ENCODE measurements around the gene TMEM250.

DNA sequence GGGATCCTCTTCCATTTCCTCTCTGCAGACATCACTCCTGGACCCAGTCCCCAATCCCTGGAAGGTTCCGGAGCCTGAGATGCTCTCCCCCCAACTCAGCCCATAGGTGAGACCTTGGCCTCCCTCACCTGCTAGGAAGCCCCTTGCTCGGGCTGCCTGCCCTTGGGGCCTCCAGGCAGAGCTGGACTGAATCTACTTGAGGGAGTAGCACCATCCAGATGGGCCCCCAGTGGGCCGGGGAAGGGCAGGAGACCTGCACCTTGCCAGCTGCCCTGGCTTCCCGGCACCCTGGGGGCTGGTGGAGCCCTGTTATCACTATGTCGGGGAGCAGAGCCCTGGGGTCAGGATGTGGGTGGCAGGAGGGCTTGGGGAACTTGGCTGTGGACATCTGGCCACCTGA, 26.9 kb upstream of the TMEM250 start:
- TF ChIP-seq, protein P1, sequence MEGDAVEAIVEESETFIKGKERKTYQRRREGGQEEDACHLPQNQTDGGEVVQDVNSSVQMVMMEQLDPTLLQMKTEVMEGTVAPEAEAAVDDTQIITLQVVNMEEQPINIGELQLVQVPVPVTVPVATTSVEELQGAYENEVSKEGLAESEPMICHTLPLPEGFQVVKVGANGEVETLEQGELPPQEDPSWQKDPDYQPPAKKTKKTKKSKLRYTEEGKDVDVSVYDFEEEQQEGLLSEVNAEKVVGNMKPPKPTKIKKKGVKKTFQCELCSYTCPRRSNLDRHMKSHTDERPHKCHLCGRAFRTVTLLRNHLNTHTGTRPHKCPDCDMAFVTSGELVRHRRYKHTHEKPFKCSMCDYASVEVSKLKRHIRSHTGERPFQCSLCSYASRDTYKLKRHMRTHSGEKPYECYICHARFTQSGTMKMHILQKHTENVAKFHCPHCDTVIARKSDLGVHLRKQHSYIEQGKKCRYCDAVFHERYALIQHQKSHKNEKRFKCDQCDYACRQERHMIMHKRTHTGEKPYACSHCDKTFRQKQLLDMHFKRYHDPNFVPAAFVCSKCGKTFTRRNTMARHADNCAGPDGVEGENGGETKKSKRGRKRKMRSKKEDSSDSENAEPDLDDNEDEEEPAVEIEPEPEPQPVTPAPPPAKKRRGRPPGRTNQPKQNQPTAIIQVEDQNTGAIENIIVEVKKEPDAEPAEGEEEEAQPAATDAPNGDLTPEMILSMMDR (IDR thresholded peaks at IDR 0.05), result no peak
- TF ChIP-seq POLR2A (IDR thresholded peaks at IDR 0.05), result no peak

All from testis (tissue), 2 donors.